OCI-LY7 (cell line): ENCODE results near the gene GPS1.

Source experiments
- EZH2phosphoT487 ChIP-seq: fragments of 200-600 bp; sonication (generic); IDR thresholded peaks from 2 replicates; pipeline ENCODE4 v1.6.1; 2018; ENCODE audit warnings: low read depth, borderline replicate concordance, mild to moderate bottlenecking, mixed run types, antibody characterized with exemption, low read length, moderate library complexity, mixed read lengths
- TF ChIP-seq, protein P1 (sequence below): fragments of 200-600 bp; sonication (generic); conservative IDR thresholded peaks from 2 replicates; pipeline ENCODE4 v1.5.1; 2014; ENCODE audit warnings: mild to moderate bottlenecking, antibody characterized with exemption, low read length, moderate library complexity, mixed read lengths

DNA sequence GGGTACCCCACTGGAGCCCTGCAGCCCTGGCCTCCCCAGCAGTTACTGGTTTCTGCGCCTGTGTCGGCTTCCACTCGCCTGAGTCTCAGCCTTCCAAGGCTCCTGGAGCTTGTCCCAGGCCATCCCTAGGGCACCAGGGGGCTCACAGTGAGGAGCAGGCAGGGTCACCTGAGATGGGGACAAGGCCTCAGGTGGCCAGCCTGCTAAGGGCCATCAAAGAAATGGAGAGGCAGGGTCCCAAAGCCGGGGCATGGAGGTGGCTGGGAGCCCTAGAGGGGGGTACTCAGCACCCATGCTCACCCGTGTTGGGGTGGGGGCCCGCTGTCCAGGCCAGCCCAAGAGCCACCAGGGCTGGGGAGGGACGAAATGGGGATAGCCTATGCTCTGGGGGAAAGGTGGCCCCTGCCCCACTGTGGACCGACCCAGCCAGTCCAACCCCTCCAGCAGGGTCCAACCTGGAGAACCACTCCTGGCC lies 45.0 kb downstream of the GPS1 start:
- TF ChIP-seq EZH2phosphoT487: no peak
- TF ChIP-seq, protein P1, sequence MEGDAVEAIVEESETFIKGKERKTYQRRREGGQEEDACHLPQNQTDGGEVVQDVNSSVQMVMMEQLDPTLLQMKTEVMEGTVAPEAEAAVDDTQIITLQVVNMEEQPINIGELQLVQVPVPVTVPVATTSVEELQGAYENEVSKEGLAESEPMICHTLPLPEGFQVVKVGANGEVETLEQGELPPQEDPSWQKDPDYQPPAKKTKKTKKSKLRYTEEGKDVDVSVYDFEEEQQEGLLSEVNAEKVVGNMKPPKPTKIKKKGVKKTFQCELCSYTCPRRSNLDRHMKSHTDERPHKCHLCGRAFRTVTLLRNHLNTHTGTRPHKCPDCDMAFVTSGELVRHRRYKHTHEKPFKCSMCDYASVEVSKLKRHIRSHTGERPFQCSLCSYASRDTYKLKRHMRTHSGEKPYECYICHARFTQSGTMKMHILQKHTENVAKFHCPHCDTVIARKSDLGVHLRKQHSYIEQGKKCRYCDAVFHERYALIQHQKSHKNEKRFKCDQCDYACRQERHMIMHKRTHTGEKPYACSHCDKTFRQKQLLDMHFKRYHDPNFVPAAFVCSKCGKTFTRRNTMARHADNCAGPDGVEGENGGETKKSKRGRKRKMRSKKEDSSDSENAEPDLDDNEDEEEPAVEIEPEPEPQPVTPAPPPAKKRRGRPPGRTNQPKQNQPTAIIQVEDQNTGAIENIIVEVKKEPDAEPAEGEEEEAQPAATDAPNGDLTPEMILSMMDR: no peak
